ENCODE results near the gene ACADSB.

ACADSB gene

GRCh38 chr10:123087348-123087747 is 78.5 kb downstream of the ACADSB start:
- no peak overlapping the region for H3K4me3 ChIP-seq (replicated peaks; ENCODE audit: insufficient read depth, low read length)
- no peak overlapping the region for H3K27ac ChIP-seq (replicated peaks)
- no peak for DNase-seq (ENCODE audit: low read depth in 1 of 2, low spot score in 1 of 2)
- H3K27me3 ChIP-seq (ENCODE audit: insufficient read depth, poor library complexity, severe bottlenecking) = no peaks in the 10 kb centered on the region
- TF ChIP-seq POLR2AphosphoS5 (IDR thresholded peaks at IDR 0.05; ENCODE audit: low read depth) = no peak
- TF ChIP-seq CTCF (IDR thresholded peaks at IDR 0.05; ENCODE audit: insufficient read depth, low read length) = no peak
- TF ChIP-seq GABPA (IDR thresholded peaks at IDR 0.05; ENCODE audit: low read depth) = no peak
- TF ChIP-seq REST (IDR thresholded peaks at IDR 0.05; ENCODE audit: insufficient replicate concordance, low read depth) = no peak
- no peak for TF ChIP-seq SPI1 (IDR thresholded peaks at IDR 0.05; ENCODE audit: borderline replicate concordance, low read depth)

- Histone ChIP-seq H3K27ac (replicated peaks) (no peak overlapping the region), H3K27me3 (ENCODE audit: insufficient read depth, poor library complexity, severe bottlenecking) (no peaks in the 10 kb centered on the region), H3K4me3 (replicated peaks; ENCODE audit: insufficient read depth, low read length) (no peak overlapping the region)
- no peak for DNase-seq (ENCODE audit: low read depth in 1 of 2, low spot score in 1 of 2)
- TF ChIP-seq CTCF (IDR thresholded peaks at IDR 0.05; ENCODE audit: insufficient read depth, low read length) = no peak
- no peak for TF ChIP-seq REST (IDR thresholded peaks at IDR 0.05; ENCODE audit: insufficient replicate concordance, low read depth)
- no peak for TF ChIP-seq GABPA (IDR thresholded peaks at IDR 0.05; ENCODE audit: low read depth)
- TF ChIP-seq POLR2AphosphoS5 (IDR thresholded peaks at IDR 0.05; ENCODE audit: low read depth) = no peak
Observed at GRCh38 chr10:123087786-123088185, 79.0 kb downstream of the ACADSB start.

- Histone ChIP-seq H3K4me3 (replicated peaks; ENCODE audit: insufficient read depth, low read length) (no peak overlapping the region), H3K27ac (replicated peaks) (no peak overlapping the region), H3K27me3 (ENCODE audit: insufficient read depth, poor library complexity, severe bottlenecking) (no peaks in the 10 kb centered on the region)
- TF ChIP-seq REST (IDR thresholded peaks at IDR 0.05; ENCODE audit: insufficient replicate concordance, low read depth) = no peak
- TF ChIP-seq POLR2AphosphoS5 (IDR thresholded peaks at IDR 0.05; ENCODE audit: low read depth) = no peak
- TF ChIP-seq GABPA (IDR thresholded peaks at IDR 0.05; ENCODE audit: low read depth) = no peak
- no peak for TF ChIP-seq CTCF (IDR thresholded peaks at IDR 0.05; ENCODE audit: insufficient read depth, low read length)
- no peak for TF ChIP-seq SPI1 (IDR thresholded peaks at IDR 0.05; ENCODE audit: borderline replicate concordance, low read depth)
- no peak for DNase-seq (ENCODE audit: low read depth in 1 of 2, low spot score in 1 of 2)
Observed at GRCh38 chr10:123092635-123093414, 84.0 kb downstream of the ACADSB start.

Measured in HL-60 (cell line).